GM18951 (cell line): Measurements from ENCODE around the gene TTC28.

Experiments used
- POLR2A ChIP-seq: IDR thresholded peaks from 4 replicates; pipeline ENCODE4 v1.6.1; 2011; ENCODE audit warnings: mild to moderate bottlenecking; ENCODE audit not compliant: insufficient read length, insufficient read depth; ENCODE audit errors: extremely low read depth
- in situ Hi-C: fragments of 300-500 bp; cut with MboI; formaldehyde crosslinking; loops from one replicate; pipeline ENCODE4 v1.12.0; 2022; ENCODE audit warnings: low sequenced_read_pairs, mixed read lengths, inconsistent platforms; ENCODE audit not compliant: unreplicated experiment

Gene TTC28

DNA sequence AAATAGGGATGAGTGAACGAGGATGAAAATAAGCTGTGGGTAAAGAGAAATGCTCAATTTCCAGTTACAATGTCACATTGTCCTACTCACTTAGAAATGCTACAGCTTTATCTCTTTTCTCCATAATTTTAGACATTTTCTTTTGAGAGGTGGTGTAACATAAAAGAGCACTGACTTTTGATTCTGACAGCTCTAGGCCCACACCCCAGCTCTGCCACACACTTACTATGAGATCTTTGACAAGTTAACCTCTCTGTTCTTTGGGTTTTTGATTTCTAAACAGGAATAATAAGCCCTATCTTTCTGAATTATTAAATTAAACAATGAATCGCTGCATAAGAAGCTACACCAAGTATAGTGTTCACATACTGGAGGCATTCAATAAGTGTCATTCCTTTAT, 532.2 kb downstream of the TTC28 start:
- TF ChIP-seq POLR2A: no peak
- in situ Hi-C loops: no loop called here

DNA sequence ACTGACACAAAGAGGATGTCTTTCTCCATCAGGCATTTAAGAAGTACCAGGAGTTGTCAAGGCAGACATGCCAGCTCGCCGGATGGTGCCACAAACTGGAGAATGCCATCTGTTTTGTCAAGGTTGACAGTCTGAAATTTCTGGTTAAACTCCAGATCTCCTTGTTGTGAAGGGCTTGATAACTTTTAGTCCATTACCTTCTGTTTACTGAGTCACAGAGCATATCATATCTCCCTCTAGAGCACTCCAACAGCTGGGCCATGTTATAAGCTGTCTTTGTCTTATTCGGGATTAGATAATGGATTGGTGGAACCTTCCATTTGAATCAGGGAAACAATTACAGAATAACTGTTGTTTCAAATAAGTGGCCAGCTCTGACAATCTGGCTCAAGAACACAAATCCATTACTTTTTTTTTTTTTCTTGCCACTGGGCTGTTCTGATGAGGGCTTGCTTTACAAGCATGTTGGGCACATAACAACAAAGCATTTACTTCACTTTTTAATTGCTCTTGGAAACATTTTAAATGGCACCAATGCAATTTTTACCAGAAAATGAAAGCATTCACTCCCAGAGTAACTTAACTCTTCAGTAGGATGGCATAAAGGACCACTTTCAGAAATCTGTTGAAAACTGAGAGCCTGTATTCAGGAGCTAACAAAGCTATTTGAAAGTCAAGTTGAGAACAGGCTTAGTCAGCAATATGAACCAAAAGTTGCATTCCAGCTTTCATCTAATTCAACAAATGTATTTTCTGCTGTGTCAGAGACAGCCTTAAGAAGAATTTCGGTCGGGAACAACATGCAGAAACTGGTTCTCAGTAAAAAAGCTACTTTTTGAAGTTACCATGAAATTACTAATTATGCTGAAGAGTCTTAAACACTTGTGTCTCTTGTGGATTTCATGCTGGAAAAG, 533.0 kb downstream of the TTC28 start:
- in situ Hi-C loops: no loop called here
- TF ChIP-seq POLR2A: no peak

DNA sequence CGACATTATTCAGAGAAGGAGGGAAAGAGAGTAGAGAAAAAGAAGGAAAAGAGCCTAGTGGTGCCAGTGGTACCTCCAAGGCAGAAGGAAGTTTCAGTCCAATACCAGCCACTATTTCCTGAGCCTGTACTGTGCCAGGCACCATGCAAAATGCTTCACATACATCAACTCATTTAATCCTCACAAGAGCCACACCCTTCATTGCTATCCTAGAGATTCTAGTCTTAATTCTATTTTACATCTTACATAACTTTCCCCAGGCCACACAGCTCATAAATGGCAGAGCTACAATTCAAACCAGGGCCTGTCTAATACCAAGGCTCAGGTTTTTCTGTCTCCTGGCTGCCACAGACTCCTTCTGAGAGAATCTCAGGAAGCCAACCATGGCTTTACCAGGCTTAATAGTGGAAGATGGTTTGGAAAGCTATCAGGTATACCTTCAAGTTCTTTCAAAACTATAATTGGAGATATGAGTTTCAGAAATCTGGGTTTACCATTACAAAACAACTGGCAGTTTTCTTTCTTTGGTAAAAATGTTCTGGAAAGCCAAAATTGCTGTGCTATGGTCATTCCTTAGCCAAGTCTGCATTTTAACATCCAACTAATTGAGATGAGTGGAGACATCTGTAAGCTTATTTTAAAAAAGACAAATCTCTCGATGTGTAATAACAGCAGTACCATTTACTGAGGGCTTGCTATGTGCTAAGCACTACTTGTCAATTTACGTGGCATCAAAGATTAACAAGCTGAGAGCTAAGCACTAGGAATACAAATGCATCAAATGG, 535.5 kb downstream of the TTC28 start:
- TF ChIP-seq POLR2A: no peak
- in situ Hi-C loops: no loop called here

DNA sequence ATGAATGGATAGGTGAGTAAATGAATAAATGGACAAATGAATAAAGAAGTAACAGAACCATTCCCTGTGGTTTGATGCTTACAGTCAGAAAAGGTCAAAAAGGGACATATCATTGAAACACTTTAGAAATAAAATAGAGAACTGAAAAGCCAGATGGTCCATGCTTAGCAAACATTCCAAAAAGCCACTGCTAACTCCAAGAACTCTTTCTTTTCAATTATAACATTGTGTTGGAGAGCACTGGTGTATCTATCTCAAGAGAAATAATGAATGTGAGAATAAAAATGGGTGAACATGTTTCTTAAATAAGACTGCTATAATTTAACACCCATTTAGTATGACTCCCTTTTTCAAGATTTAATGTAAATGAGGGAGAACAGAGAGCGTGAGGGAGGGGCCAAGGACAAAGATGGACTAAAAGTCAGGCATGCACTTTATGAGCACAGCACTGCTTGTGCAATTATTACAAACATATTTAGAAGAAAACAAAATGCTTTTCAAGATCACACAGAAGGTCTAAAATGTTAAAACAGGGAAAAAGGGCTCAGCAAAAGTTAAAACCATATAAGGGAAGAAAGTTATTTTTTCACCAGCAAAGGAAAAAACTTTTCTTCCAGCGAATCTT, 536.3 kb downstream of the TTC28 start:
- TF ChIP-seq POLR2A: no peak
- in situ Hi-C loops: no loop called here

DNA sequence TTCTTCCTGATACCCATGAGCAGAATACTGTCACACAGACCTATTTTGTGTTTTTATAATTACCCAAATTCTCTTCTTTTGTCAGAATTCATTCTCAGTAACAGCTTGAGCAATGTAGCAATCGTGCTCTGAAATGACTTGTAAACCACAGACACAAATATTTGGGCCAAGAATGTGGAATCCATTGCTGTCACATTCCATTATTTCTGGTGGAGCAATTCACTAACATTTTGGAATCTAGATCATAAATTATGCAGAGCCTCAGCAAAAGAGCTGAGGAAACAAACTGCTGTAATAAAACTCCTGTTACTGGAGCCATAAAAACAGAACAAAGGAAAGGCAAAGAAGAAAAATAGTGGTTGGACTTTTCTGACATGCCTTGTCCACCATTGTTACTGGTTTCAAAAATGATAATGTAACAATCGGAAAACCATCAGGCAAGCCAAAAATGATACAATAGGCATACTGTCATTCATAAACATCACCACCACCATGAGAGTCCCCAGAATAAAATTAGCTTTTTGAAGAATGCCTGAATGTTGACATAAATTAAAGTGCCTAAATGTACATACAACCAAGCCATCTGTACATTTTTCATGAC, 537.2 kb downstream of the TTC28 start:
- in situ Hi-C loops: no loop called here
- no peak for TF ChIP-seq POLR2A

DNA sequence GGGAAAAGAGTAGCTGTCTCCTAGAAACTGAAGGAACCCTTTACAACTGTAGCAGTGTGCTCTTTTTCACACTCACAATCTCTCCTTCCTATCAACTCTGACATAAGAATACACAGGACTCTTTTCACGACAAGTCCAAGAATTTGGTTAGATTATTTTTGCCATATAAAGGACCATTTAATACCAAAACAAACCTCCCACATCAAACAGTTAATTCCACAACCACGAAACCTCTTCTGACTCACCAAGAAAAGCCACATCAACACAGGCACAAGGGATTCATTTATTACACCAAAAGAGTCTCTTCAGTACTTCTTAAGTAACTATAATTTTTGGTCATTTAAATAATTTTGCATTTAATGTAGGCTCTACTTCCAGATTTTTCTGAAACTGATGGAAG, 538.0 kb downstream of the TTC28 start:
- in situ Hi-C loops: no loop called here
- no peak for TF ChIP-seq POLR2A

DNA sequence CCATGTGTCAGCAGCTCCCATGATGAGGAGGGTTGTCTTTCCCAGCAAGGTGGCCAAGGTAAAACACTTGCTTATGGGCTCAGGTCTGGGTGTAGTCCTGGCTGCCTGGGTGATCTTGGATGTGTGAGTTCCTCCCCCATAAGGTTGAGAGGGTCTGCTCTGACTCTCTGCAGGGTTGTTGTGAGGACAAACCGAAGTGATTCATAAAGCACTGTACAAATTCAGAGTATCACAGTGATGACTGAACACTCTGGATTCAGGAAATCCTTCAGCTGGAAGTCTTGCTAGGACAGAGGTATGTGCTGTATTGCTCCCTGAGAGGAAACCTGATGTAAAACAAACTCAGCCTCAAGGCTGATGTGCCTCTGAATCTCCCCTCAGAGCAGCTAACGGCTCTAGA, 539.7 kb downstream of the TTC28 start:
- no peak for TF ChIP-seq POLR2A
- in situ Hi-C loops: no loop called here

DNA sequence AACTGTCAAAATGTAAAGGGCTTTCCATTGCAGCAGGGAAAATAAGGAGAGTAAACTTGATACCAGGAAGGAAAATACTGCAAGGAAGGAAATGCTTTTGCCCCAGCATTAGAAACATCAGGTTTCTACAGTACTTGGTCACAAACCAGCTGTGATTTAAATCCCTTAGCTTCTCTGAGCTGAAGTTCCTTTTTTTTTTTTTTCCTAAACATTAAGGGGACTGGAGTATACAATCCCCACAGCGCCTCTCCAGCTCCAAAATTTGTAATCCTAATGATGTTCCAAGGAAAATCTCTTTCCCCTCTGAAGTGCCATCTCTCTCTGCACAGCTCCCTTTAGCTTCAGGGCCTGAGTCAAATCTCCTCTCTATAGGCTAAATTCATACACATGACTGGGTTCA, 540.1 kb downstream of the TTC28 start:
- TF ChIP-seq POLR2A: no peak
- in situ Hi-C loops: no loop called here

DNA sequence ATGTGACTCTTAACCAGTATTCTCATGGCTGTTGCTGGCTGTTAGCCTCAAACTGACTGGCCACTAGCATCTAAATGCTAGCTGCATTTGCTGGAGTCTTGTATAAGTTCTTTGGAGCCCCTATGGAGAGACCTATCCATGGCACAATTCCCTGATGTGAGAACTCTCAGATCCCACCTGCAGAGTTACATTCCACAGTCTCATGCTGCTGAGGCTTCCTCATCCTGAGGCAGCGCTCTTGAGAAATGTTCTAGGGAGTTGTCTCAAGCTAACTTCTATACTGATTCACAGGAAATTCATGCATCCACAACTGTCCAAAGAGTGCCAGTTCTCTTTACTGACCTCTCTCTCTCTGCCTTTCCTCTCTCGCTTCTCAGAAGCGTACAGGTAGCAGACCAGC, 542.6 kb downstream of the TTC28 start:
- no peak for TF ChIP-seq POLR2A
- in situ Hi-C loops: no loop called here

DNA sequence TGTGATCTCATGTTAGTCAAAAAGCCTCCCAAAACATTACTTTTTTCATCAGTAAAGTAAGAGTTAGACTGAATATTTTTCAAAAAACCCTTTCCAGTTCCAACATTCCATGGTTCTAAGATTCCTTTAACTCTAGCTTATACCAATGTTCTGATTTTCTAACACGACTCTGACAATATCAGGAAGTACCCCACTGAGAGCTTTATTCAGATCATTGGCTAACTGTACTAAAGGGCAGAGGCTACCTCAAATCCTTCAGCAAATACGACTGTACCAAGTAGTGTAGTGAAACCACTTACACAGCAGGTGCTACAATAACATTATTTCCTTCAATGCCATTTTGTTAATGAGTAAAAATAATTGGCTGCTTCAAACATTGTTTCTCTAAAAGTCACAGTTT, 547.2 kb downstream of the TTC28 start:
- no peak for TF ChIP-seq POLR2A
- in situ Hi-C loops: no loop called here

DNA sequence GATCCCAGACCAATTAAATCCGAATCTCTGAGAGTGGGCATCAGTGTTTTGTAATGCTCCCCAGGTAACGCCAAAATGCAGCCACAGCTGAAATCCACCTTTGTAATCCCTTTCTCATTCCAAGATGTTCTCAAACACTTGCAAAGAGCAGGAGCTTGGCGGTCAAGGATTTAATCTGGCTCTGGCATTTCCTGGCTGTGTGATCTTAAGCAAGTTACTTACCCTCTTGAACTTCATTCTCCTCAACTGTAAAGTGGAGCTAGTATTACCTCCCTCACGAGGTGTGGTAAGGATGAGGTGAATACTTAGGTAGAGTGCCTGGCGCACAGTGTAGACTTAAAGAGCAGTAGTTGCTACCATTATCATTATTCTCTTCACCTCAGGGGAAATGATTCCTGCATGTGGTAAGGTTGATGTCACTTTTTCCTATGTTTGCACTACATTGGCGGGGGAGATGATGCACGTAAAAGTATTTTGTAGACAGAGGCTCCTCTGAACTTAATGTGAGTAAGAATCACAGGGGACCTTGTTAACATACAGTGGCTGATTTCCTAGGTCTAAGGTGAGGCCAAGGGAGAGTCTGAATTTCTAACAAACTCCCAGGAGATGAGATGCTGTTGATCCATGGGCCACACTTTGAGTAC, 550.2 kb downstream of the TTC28 start:
- TF ChIP-seq POLR2A: no peak
- in situ Hi-C loops: no loop called here

DNA sequence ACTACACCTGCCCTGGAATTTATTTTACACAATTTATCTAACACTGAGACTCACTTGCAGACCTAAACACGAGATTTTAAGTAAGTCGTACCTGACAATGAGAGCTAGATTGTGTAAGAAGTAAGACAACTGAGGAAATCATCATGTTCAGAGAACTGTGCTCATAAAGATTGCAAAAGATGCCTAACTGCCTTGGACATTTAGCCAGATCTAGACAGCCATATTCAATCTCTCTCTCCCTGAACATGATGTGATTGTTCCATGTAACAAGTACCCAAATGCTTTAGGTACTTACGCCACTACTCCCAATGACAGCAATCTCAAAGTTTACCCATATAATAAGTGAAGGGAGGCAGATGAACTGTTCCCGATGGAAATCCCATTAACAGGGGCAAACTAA, 550.8 kb downstream of the TTC28 start:
- no peak for TF ChIP-seq POLR2A
- in situ Hi-C loops: no loop called here

DNA sequence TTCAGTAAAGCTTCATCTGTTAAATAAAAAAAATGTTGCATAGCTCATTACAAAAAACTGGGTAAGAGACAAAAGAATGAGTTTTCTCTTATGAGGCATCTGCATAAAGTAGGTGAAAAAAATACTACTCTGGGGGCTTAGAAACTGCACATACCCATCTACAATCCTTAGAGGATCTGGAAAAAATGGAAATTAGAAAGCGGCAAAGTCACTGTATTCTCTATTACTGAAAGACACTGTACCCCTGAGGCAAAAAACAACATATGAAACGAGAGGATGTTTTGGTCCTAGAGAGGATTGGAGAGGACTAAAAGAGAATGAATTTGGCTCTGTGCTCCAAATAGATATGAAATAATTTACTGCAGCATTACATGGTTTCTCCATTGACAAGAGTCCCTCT, 553.8 kb downstream of the TTC28 start:
- in situ Hi-C loops: no loop called here
- no peak for TF ChIP-seq POLR2A
